Spleen (tissue), 11 donors: Measurements from ENCODE around the gene BAG2. TPM values are rescaled to one million over a fixed set of nuclear protein-coding genes. Genes with fewer than 3 reads are reported as not detected.

ENCODE experiments used
- DNase-seq: peaks from one replicate; pipeline ENCODE4 v3.0.0-alpha.2; 2020
- H3K27ac ChIP-seq, 8 donors: fragments of 200-600 bp; sonication (generic) in 7 of 8; 1 replicate in 4 of 8; 2 replicates in 4 of 8; pipeline versions ENCODE4 v1.5.0 to v1.8.0; 2016 to 2021; ENCODE audit warnings: inconsistent platforms in 4 of 8, mild to moderate bottlenecking in 4 of 8, moderate library complexity in 1 of 8
- H3K27me3 ChIP-seq, 7 donors: fragments of 200-600 bp; sonication (generic) in 6 of 7; replicated peaks in 1 of 7; 1 replicate in 4 of 7; 2 replicates in 3 of 7; pipeline versions ENCODE4 v1.5.0 to v1.8.0; 2016 to 2021; ENCODE audit warnings: inconsistent platforms in 3 of 7, mild to moderate bottlenecking in 1 of 7
- H3K36me3 ChIP-seq, 6 donors: fragments of 200-600 bp; sonication (generic) in 5 of 6; 1 replicate in 4 of 6; 2 replicates in 2 of 6; pipeline versions ENCODE4 v1.5.0 to v1.8.0; 2016 to 2021; ENCODE audit warnings: inconsistent platforms in 2 of 6
- H3K4me1 ChIP-seq, 6 donors: fragments of 200-600 bp; sonication (generic) in 5 of 6; 1 replicate in 3 of 6; 2 replicates in 3 of 6; pipeline versions ENCODE4 v1.5.0 to v1.8.0; 2016 to 2021; ENCODE audit warnings: inconsistent platforms in 3 of 6
- H3K4me3 ChIP-seq, 8 donors: fragments of 200-600 bp; sonication (generic) in 7 of 8; 1 replicate in 4 of 8; 2 replicates in 4 of 8; pipeline versions ENCODE4 v1.5.0 to v1.8.0; 2016 to 2021; ENCODE audit warnings: inconsistent platforms in 4 of 8, mild to moderate bottlenecking in 4 of 8, moderate library complexity in 2 of 8
- H3K9me3 ChIP-seq, 8 donors: fragments of 200-600 bp; sonication (generic) in 7 of 8; 1 replicate in 4 of 8; 2 replicates in 4 of 8; pipeline versions ENCODE4 v1.5.0 to v1.8.0; 2016 to 2021; ENCODE audit warnings: inconsistent platforms in 4 of 8
- CTCF ChIP-seq, 11 experiments: fragments of 200-600 bp in 7 of 11; fragments of 450-650 bp in 4 of 11; sonication (generic) in 4 of 11; IDR thresholded peaks in 8 of 11; conservative IDR thresholded peaks in 3 of 11; 1 replicate in 7 of 11; 2 replicates in 4 of 11; pipeline versions ENCODE4 v1.4.0 to v1.8.0; 2016 to 2021; ENCODE audit warnings: antibody characterized with exemption in 11 of 11, inconsistent platforms in 4 of 11, mild to moderate bottlenecking in 1 of 11
- POLR2A ChIP-seq, 3 donors: fragments of 450-650 bp; IDR thresholded peaks; one replicate each; pipeline ENCODE4 v1.5.1; 2017; ENCODE audit warnings: antibody characterized with exemption in 3 of 3, mild to moderate bottlenecking in 1 of 3
- POLR2AphosphoS5 ChIP-seq, 3 donors: sonication (generic); formaldehyde crosslinking; IDR thresholded peaks; one replicate each; pipeline ENCODE4 v1.5.1; 2017; ENCODE audit warnings: antibody characterized with exemption in 3 of 3
- WGBS, 5 donors: extraction: QIAGEN DNeasy Blood & Tissue Kit in 3 of 5; methylation state at CpG; one replicate each; pipeline versions ENCODE4 v1.1.5 to v1.1.7; 2013 to 2018; 5-methylcytosine and 5-hydroxymethylcytosine counted together
- intact Hi-C: fragments of 100-400 bp; cut with DNase I; formaldehyde crosslinking; loops from one replicate; pipeline ENCODE4 v1.15.0; 2023; ENCODE audit warnings: low total_unique reads
- polyA plus RNA-seq, 3 donors: library from polyadenylated mRNA; stranded (reverse); fragments of 200-250 nt; gene quantifications; one replicate each; pipeline ENCODE4 v1.2.1, GENCODE V29; 2013
- total RNA-seq, 7 donors: library from RNA; depleted of rRNA in 3 of 7; stranded (reverse); fragments of >200 nt in 3 of 7; fragmentation: NEBNext Ultra II Directional in 4 of 7; extraction: Animal tissue kit (Norgen Biotek cat#: 25700) in 4 of 7; gene quantifications; one replicate each; pipeline versions ENCODE4 v1.1.0 to v1.2.1, GENCODE V29; 2016 to 2021
- donor health status: healthy with polysubstance abuse.
- donor health status: DM: no; HTN: no; CAD: no; lungs with moderate emphysema.
- donor health status: DM: no; HTN: no; CAD: no.
- donor health status: Bipolar disorder and iron deficiency.
- donor health status: healthy.
- donor health status: DM: no; HTN: no; CAD: no.
- donor health status: DM: yes; HTN: yes; CAD: no.

BAG2 gene
- total and polyA plus RNA-seq, 10 donors: 0.98 to 3.8 (median 2.0) TPM

GRCh38 chr6:57190140-57190539 lies 18.0 kb downstream of the BAG2 start:
- Histone ChIP-seq H3K4me1 (no peaks in the 10 kb centered on the region), H3K4me3 (no peak overlapping the region), H3K27me3 (no peaks in the 10 kb centered on the region), H3K9me3 (no peaks in the 10 kb centered on the region), H3K27ac (no peak overlapping the region), H3K36me3 (peaks cover 0 to 4% (median 0%) of the 10 kb centered on the region in 6 donors)
- no peak for DNase-seq
- intact Hi-C loops: no loop called here
- WGBS, 5 donors: 74 to 88% (median 82%) methylated on average over 2 of the region's 2 CpGs
- TF ChIP-seq POLR2AphosphoS5 (IDR thresholded peaks at IDR 0.05) (no peak), POLR2A (IDR thresholded peaks at IDR 0.05) (no peak), CTCF (IDR thresholded peaks at IDR 0.05 in 8 of 11, conservative IDR thresholded peaks at IDR 0.05 in 3 of 11) (no peak)

DNA sequence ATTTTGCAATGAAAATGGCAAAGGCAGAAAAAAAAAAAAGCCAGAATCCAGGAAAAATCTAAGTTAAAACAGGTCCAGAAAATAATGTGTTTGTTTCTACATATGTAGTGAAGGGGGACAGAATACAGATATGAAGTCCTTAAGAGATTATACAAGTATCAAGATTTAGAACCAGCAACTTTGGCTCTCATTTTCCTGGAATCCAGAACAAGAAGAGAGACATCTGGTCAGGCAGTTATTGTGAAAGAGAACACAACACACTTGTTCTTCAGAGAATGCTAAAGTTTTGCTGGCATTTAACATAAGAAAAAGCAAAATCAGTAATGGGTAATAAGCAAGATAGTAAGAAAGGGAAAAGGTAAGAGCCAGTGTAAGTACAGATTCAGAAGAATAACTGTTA lies 21.1 kb downstream of the BAG2 start:
- no peak for TF ChIP-seq POLR2A (IDR thresholded peaks at IDR 0.05)
- intact Hi-C loops: no loop called here
- Histone ChIP-seq H3K4me1 (no peaks in the 10 kb centered on the region), H3K27ac (no peak overlapping the region), H3K27me3 (no peaks in the 10 kb centered on the region), H3K4me3 (no peak overlapping the region), H3K36me3 (no peaks in the 10 kb centered on the region), H3K9me3 (no peaks in the 10 kb centered on the region)
- no peak for DNase-seq

DNA sequence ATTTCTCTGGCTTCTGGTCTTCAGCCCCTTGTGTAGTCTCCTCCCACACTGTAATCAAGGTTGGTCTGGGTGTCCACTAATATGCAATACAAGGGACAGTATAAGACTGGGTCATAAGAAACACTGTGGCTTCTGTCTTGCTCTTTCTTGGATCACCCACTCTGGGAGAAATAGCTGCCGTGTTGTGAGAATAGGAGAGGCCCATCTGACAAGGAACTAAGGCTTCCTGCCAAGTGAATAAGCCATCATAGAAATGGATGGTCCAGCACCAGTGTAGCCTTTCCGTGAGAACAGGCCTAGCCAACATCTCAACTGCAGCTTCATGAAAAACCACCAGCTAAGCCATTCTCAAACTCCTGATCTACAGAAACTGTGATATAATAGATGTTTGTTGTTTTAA lies 23.3 kb downstream of the BAG2 start:
- Histone ChIP-seq H3K36me3 (no peaks in the 10 kb centered on the region), H3K4me3 (no peak overlapping the region), H3K27me3 (no peaks in the 10 kb centered on the region), H3K27ac (no peak overlapping the region), H3K9me3 (no peaks in the 10 kb centered on the region), H3K4me1 (no peaks in the 10 kb centered on the region)
- TF ChIP-seq POLR2A (IDR thresholded peaks at IDR 0.05) (no peak), POLR2AphosphoS5 (IDR thresholded peaks at IDR 0.05) (no peak), CTCF (IDR thresholded peaks at IDR 0.05 in 8 of 11, conservative IDR thresholded peaks at IDR 0.05 in 3 of 11) (no peak)
- no peak for DNase-seq
- 90 to 98% (median 94%) methylated on average over 2 of the region's 2 CpGs for WGBS, 5 donors
- intact Hi-C loops: no loop called here

DNA sequence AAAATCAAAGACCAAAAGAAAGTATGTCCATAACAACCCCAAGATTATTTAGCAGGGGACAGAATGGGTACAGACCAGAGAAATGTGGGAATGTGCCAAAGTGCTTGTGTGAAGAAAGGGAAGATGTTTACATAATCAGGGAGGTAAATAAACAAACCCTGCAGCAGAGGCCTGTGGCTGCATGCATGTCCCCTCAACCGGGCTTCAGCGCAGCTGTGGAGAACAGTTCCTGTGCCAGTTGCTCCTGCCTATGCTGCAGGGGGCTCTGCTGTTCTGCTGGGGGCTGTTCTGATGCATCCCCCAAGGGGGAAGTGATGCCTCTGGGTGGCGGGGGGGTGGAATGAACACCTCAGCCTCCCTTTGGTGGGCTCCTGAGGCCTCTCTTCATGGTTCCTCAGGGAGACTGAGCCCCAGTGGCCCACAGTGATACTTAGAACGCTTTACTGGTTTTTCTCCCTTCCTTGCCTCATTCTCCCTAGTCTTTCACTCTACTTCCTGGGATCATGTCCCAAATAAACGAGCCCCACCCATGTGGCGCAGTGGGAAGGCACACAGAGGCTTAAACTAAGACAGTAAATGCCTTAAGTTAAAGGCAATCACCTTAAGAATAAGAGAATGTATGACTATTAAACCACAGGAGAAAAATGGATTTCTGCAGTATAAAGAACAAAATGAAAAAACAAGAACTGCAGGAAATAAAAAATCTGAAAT lies 27.0 kb downstream of the BAG2 start:
- intact Hi-C loops: no loop called here
- Histone ChIP-seq H3K9me3 (no peaks in the 10 kb centered on the region), H3K4me1 (no peaks in the 10 kb centered on the region), H3K36me3 (no peaks in the 10 kb centered on the region), H3K27me3 (no peaks in the 10 kb centered on the region), H3K27ac (no peak overlapping the region), H3K4me3 (no peak overlapping the region)
- no peak for DNase-seq
- no peak for TF ChIP-seq POLR2AphosphoS5 (IDR thresholded peaks at IDR 0.05)
- no peak for TF ChIP-seq CTCF (IDR thresholded peaks at IDR 0.05 in 8 of 11, conservative IDR thresholded peaks at IDR 0.05 in 3 of 11)
- no peak for TF ChIP-seq POLR2A (IDR thresholded peaks at IDR 0.05)
- 82 to 91% (median 88%) methylated on average over 6 of the region's 6 CpGs for WGBS, 5 donors
